ENCODE data around the gene LRRC19. TPM values are rescaled to one million over a fixed set of nuclear protein-coding genes. Genes with fewer than 3 reads are reported as not detected.

Gene LRRC19
- total RNA-seq (2014; rRNA removed; shearing (Covaris generic)) (not detected in 2 replicates), total RNA-seq (2022) (not detected in 2 replicates), Bru-seq, nascent RNA (not detected), BruChase-seq, experiment 1, labeled RNA remaining after a 6-hour chase (not detected), BruChase-seq, experiment 2, labeled RNA remaining after a 2-hour chase (not detected)
- long read RNA-seq, result 0 reads

DNA sequence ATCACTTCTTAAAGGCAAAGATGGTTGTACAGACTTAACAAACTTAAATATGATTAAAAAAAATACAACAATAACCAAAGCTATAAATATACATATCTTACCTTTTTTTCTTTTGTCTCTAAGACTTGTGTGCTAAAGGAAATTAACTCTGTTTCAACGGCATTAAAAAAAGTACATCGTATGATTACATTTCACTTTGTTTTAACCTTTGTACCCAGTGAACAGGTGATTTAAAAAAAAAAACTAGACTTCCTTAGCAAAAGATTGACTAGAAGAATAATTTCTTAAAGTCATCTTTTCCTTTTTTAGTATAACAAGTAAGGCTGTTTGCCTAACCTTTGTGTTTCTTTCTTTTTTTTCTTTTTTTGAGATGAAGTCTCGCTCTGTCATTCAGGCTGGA is at the start of gene LRRC19:
Gene LRRC19, minus strand, starts transcription at position 182 of the 400 bp plus-strand sequence. CDS start 5,978 bp downstream, outside the sequence.
- DNase-seq (ENCODE audit: low spot score), result no peak
- H4K20me1 ChIP-seq (ENCODE audit: insufficient read depth, low read length), result no peaks in the 10 kb centered on the region
- H3K4me1 ChIP-seq (ENCODE audit: insufficient read depth, low read length, poor library complexity, severe bottlenecking), result no peaks in the 10 kb centered on the region
- no TSS peak for BruUV-seq (replicated peaks)
- ChIA-PET POLR2A (no interaction called here), CTCF (ENCODE audit: unreplicated experiment) (no interaction called here)
- no peak within 1 kb of the TSS for H2AFZ ChIP-seq (ENCODE audit: low read length)
- H3K79me2 ChIP-seq (ENCODE audit: insufficient read depth, low read depth, low read length), result no peaks in the 10 kb centered on the region
- TF ChIP-seq EZH2phosphoT487 (IDR thresholded peaks at IDR 0.05; ENCODE audit: borderline replicate concordance, low read depth, low read length), result no peak
- TF ChIP-seq, protein P1, sequence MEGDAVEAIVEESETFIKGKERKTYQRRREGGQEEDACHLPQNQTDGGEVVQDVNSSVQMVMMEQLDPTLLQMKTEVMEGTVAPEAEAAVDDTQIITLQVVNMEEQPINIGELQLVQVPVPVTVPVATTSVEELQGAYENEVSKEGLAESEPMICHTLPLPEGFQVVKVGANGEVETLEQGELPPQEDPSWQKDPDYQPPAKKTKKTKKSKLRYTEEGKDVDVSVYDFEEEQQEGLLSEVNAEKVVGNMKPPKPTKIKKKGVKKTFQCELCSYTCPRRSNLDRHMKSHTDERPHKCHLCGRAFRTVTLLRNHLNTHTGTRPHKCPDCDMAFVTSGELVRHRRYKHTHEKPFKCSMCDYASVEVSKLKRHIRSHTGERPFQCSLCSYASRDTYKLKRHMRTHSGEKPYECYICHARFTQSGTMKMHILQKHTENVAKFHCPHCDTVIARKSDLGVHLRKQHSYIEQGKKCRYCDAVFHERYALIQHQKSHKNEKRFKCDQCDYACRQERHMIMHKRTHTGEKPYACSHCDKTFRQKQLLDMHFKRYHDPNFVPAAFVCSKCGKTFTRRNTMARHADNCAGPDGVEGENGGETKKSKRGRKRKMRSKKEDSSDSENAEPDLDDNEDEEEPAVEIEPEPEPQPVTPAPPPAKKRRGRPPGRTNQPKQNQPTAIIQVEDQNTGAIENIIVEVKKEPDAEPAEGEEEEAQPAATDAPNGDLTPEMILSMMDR (conservative IDR thresholded peaks at IDR 0.05; ENCODE audit: low read length), result no peak
- no peak within 1 kb of the TSS for H3K4me3 ChIP-seq (ENCODE audit: low read depth, low read length, poor library complexity, severe bottlenecking)
- H3K4me2 ChIP-seq (ENCODE audit: low read length), result no peak within 1 kb of the TSS
- H3K9me2 ChIP-seq (ENCODE audit: insufficient read depth, low read length), result no peaks in the 10 kb centered on the region
- no peaks in the 10 kb centered on the region for H3K9me3 ChIP-seq (ENCODE audit: low read length)
- no peak within 1 kb of the TSS for H3K27ac ChIP-seq (ENCODE audit: low read depth, low read length, poor library complexity, severe bottlenecking)
- intact Hi-C loops (cut with micrococcal nuclease; ENCODE audit: unreplicated experiment), result no loop called here
- no peaks in the 10 kb centered on the region for H3K36me3 ChIP-seq (ENCODE audit: insufficient read depth, low read length)

- intact Hi-C loops (cut with micrococcal nuclease; ENCODE audit: unreplicated experiment), result loop anchor here (2.0 kb wide), 1 partner anchor 20 kb away; no protein-coding TSS in a partner anchor
- Histone ChIP-seq H3K9me3 (ENCODE audit: low read length) (no peaks in the 10 kb centered on the region), H3K79me2 (ENCODE audit: insufficient read depth, low read depth, low read length) (no peaks in the 10 kb centered on the region), H3K4me3 (ENCODE audit: low read depth, low read length, poor library complexity, severe bottlenecking) (no peak overlapping the region), H3K4me2 (ENCODE audit: low read length) (no peak overlapping the region), H3K36me3 (ENCODE audit: insufficient read depth, low read length) (no peaks in the 10 kb centered on the region), H3K4me1 (ENCODE audit: insufficient read depth, low read length, poor library complexity, severe bottlenecking) (no peaks in the 10 kb centered on the region), H2AFZ (ENCODE audit: low read length) (no peak overlapping the region), H3K9me2 (ENCODE audit: insufficient read depth, low read length) (no peaks in the 10 kb centered on the region), H4K20me1 (ENCODE audit: insufficient read depth, low read length) (no peaks in the 10 kb centered on the region), H3K27ac (ENCODE audit: low read depth, low read length, poor library complexity, severe bottlenecking) (no peak overlapping the region)
- ChIA-PET POLR2A (no interaction called here), CTCF (ENCODE audit: unreplicated experiment) (no interaction called here)
- no TSS peak for BruUV-seq (replicated peaks)
- no peak for DNase-seq (ENCODE audit: low spot score)
- no peak for TF ChIP-seq EZH2phosphoT487 (IDR thresholded peaks at IDR 0.05; ENCODE audit: borderline replicate concordance, low read depth, low read length)
- TF ChIP-seq, protein P1 (conservative IDR thresholded peaks at IDR 0.05; ENCODE audit: low read length), result no peak
Observed at GRCh38 chr9:27054841-27055240, 49.4 kb upstream of the LRRC19 start.

DNA sequence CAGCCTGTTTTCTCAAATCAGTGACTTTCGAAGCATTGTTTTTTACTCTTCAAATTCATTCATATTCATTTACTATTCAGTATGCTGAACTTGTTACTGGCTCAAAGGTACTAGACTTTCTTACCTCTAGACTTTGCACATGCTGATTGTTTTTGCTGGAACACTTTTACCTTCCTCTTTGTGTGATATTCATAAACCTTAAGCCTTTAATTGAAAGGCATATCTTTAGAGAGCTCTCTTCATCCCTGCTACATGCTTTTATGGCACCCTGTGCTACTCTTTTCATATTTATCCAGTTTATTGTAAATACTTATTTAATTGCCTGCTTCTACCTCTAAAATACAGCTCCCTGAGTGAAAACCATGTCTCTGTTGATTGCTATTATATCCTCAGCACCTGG is 48.7 kb upstream of the LRRC19 start:
- no peaks in the 10 kb centered on the region for H3K9me2 ChIP-seq (ENCODE audit: insufficient read depth, low read length)
- H3K79me2 ChIP-seq (ENCODE audit: insufficient read depth, low read depth, low read length), result no peaks in the 10 kb centered on the region
- TF ChIP-seq, protein P1 (conservative IDR thresholded peaks at IDR 0.05; ENCODE audit: low read length), result no peak
- TF ChIP-seq EZH2phosphoT487 (IDR thresholded peaks at IDR 0.05; ENCODE audit: borderline replicate concordance, low read depth, low read length), result no peak
- DNase-seq (ENCODE audit: low spot score), result no peak
- ChIA-PET POLR2A (no interaction called here), CTCF (ENCODE audit: unreplicated experiment) (no interaction called here)
- H3K27ac ChIP-seq (ENCODE audit: low read depth, low read length, poor library complexity, severe bottlenecking), result no peak overlapping the region
- no peaks in the 10 kb centered on the region for H4K20me1 ChIP-seq (ENCODE audit: insufficient read depth, low read length)
- H3K9me3 ChIP-seq (ENCODE audit: low read length), result no peaks in the 10 kb centered on the region
- H2AFZ ChIP-seq (ENCODE audit: low read length), result no peak overlapping the region
- no peak overlapping the region for H3K4me3 ChIP-seq (ENCODE audit: low read depth, low read length, poor library complexity, severe bottlenecking)
- no peak overlapping the region for H3K4me2 ChIP-seq (ENCODE audit: low read length)
- intact Hi-C loops (cut with micrococcal nuclease; ENCODE audit: unreplicated experiment), result loop anchor here (2.0 kb wide), 1 partner anchor 19 kb away; no protein-coding TSS in a partner anchor
- H3K36me3 ChIP-seq (ENCODE audit: insufficient read depth, low read length), result no peaks in the 10 kb centered on the region
- BruUV-seq (replicated peaks), result no TSS peak
- H3K4me1 ChIP-seq (ENCODE audit: insufficient read depth, low read length, poor library complexity, severe bottlenecking), result no peaks in the 10 kb centered on the region
